ENCODE data around the gene CHMP4A.
A peak's percentile ranks its signal among the peaks of the same experiment; 100 is the strongest.
"Not testable (repeated sequence)": the region's sequence is repeated elsewhere in the genome, so short reads cannot be mapped to it uniquely, and the experiment has no call there.

The CHMP4A gene

DNA sequence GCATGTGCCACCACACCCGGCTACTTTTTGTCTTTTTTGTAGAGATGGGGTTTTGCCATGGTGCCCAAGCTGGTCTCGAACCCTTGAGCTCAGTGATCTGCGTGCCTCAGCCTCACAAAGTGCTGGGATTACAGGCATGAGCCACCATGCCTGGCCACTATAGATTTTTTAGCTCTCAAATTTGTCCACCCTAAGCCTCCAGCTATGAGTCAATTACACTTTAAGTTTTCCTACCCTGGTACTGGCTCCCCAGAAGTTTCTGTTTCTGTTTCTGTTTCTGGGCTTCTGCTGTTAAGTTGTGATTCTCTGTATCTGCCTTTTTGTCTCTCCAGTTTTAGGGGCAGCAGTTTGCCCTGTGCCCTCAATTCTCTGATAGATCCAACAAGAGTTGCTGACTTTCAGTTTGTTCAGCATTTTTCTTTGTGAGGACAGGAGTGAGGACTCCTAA, 33.5 kb upstream of the CHMP4A start:
- H3K27ac ChIP-seq (ENCODE audit: low read depth, low read length): no peak overlapping the region
- H3K36me3 ChIP-seq (ENCODE audit: low read length): no peaks in the 10 kb centered on the region
- H3K4me2 ChIP-seq (ENCODE audit: low read depth, low read length, poor library complexity, severe bottlenecking): no peak overlapping the region
- H3K9ac ChIP-seq (ENCODE audit: low read length): no peak overlapping the region
- TF ChIP-seq EZH2phosphoT487 (conservative IDR thresholded peaks at IDR 0.05; ENCODE audit: low read length): no peak
- TF ChIP-seq, protein P1, sequence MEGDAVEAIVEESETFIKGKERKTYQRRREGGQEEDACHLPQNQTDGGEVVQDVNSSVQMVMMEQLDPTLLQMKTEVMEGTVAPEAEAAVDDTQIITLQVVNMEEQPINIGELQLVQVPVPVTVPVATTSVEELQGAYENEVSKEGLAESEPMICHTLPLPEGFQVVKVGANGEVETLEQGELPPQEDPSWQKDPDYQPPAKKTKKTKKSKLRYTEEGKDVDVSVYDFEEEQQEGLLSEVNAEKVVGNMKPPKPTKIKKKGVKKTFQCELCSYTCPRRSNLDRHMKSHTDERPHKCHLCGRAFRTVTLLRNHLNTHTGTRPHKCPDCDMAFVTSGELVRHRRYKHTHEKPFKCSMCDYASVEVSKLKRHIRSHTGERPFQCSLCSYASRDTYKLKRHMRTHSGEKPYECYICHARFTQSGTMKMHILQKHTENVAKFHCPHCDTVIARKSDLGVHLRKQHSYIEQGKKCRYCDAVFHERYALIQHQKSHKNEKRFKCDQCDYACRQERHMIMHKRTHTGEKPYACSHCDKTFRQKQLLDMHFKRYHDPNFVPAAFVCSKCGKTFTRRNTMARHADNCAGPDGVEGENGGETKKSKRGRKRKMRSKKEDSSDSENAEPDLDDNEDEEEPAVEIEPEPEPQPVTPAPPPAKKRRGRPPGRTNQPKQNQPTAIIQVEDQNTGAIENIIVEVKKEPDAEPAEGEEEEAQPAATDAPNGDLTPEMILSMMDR (IDR thresholded peaks at IDR 0.05; ENCODE audit: insufficient read depth, low read length, poor library complexity, severe bottlenecking): no peak
- no peaks in the 10 kb centered on the region for H3K27me3 ChIP-seq (ENCODE audit: low read length)
- peaks cover 3% of the 10 kb centered on the region; the same call in 1 of the 2 replicates for H3K79me2 ChIP-seq (ENCODE audit: insufficient read depth, low read length)
- H3F3A ChIP-seq (ENCODE audit: insufficient read depth): no peaks in the 10 kb centered on the region
- no peak overlapping the region for H2AFZ ChIP-seq (ENCODE audit: low read depth, low read length, severe bottlenecking)
- no peak overlapping the region for H3K4me3 ChIP-seq (ENCODE audit: insufficient read depth, low read length, poor library complexity, severe bottlenecking)
- H3K9me2 ChIP-seq (replicated peaks; ENCODE audit: insufficient read depth, low read length): no peaks in the 10 kb centered on the region
- H4K20me1 ChIP-seq (ENCODE audit: low read depth, low read length): no peaks in the 10 kb centered on the region; the same call in 1 of the 2 replicates
- H3K9me3 ChIP-seq (ENCODE audit: insufficient read depth, low read length): no peaks in the 10 kb centered on the region

DNA sequence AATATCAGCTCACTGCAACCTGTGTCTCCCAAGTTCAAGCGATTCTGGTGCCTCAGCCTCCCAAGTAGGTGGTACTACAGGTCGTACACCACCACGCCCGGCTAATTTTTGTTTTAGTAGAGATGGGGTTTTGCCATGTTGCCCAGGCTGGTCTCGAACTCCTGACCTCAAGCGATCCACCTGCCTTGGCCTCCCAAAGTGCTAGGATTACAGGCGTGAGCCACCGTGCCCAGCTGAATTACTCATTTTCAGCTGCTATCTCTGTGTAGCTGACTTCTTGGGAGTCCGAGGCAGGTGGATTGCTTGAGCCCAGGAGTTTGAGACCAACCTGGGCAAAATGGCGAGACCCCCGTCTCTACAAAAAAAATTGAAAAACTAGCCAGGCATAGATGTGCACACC, 32.1 kb upstream of the CHMP4A start:
- not testable (repeated sequence) for H3K27me3 ChIP-seq (ENCODE audit: low read length); H3F3A ChIP-seq (ENCODE audit: insufficient read depth); H3K9me3 ChIP-seq (ENCODE audit: insufficient read depth, low read length); H3K36me3 ChIP-seq (ENCODE audit: low read length); H3K9ac ChIP-seq (ENCODE audit: low read length); H4K20me1 ChIP-seq (ENCODE audit: low read depth, low read length); H3K4me3 ChIP-seq (ENCODE audit: insufficient read depth, low read length, poor library complexity, severe bottlenecking); H3K4me2 ChIP-seq (ENCODE audit: low read depth, low read length, poor library complexity, severe bottlenecking); H3K9me2 ChIP-seq (replicated peaks; ENCODE audit: insufficient read depth, low read length); H2AFZ ChIP-seq (ENCODE audit: low read depth, low read length, severe bottlenecking); H3K27ac ChIP-seq (ENCODE audit: low read depth, low read length); H3K79me2 ChIP-seq (ENCODE audit: insufficient read depth, low read length)

DNA sequence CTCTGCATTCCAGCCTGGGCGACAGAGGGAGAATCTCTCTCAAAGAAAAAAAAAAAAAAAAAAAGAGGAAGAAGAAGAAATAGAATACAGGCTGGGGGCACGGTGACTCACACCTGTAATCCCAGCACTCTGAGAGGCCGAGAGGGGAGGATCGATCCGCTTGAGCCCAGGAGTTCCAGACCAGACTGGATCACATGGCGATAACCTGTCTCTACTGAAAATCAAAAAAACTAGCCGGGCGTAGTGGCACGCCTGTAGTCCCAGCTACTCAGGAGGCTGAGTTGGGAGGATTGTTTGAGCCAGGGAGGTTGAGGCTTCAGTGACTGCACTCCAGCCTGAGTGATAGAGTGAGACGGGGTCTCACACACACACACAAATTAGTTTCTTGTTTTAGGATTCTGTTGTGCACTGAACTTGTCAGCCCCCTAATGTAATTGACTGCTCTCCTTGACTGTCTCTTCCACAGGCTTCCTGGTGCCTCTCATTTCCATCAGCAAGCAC, 30.1 kb upstream of the CHMP4A start:
- Histone ChIP-seq H3K27me3 (ENCODE audit: low read length) (no peaks in the 10 kb centered on the region), H3K79me2 (ENCODE audit: insufficient read depth, low read length) (peaks cover 7% of the 10 kb centered on the region; the same call in 1 of the 2 replicates), H3K9me3 (ENCODE audit: insufficient read depth, low read length) (no peaks in the 10 kb centered on the region), H2AFZ (ENCODE audit: low read depth, low read length, severe bottlenecking) (peak overlapping the region; percentile 83), H3K9ac (ENCODE audit: low read length) (peak overlapping the region; percentile 75), H3K27ac (ENCODE audit: low read depth, low read length) (peak overlapping the region; percentile 89), H3K36me3 (ENCODE audit: low read length) (no peaks in the 10 kb centered on the region; the same call in 1 of the 2 replicates), H3K4me3 (ENCODE audit: insufficient read depth, low read length, poor library complexity, severe bottlenecking) (peak overlapping the region; percentile 84), H3K4me2 (ENCODE audit: low read depth, low read length, poor library complexity, severe bottlenecking) (peak overlapping the region; percentile 80), H4K20me1 (ENCODE audit: low read depth, low read length) (no peaks in the 10 kb centered on the region; the same call in 1 of the 2 replicates), H3K9me2 (replicated peaks; ENCODE audit: insufficient read depth, low read length) (no peaks in the 10 kb centered on the region), H3F3A (ENCODE audit: insufficient read depth) (no peaks in the 10 kb centered on the region)
- TF ChIP-seq, protein P1 (IDR thresholded peaks at IDR 0.05; ENCODE audit: insufficient read depth, low read length, poor library complexity, severe bottlenecking): no peak
- TF ChIP-seq EZH2phosphoT487 (conservative IDR thresholded peaks at IDR 0.05; ENCODE audit: low read length): no peak

DNA sequence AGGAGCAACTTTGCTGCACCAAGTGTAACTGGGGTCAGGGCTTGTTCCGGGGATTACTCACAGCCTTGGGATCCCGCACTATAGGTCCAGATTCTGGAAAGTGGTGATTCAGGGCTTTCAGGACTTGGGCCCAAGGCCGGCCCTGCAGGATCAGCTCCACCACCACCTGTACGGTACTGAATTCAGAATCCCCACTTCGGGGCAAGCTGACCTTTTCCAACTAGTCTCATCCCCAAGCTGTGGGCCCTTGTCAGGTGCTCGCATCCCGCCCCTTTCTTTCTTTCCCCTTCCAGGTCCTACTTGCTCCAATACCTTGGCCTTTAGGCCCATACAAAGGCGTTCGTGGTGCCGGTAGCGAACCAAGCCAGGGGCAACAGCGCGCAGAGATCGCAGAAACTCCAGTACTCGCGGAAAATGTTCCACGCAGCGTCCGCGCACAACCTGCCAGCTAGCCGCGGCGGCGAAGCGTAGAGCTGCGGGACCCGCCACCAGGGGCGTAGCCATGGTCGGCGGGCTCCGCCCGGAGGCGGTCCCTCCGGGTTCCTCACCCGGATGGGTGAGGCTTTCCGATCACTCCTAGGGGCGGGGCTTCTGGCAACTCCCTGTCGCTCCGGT, 28.6 kb upstream of the CHMP4A start:
- H3K27me3 ChIP-seq (ENCODE audit: low read length): no peaks in the 10 kb centered on the region
- no peaks in the 10 kb centered on the region for H3K9me2 ChIP-seq (replicated peaks; ENCODE audit: insufficient read depth, low read length)
- TF ChIP-seq, protein P1 (IDR thresholded peaks at IDR 0.05; ENCODE audit: insufficient read depth, low read length, poor library complexity, severe bottlenecking): no peak
- TF ChIP-seq EZH2phosphoT487 (conservative IDR thresholded peaks at IDR 0.05; ENCODE audit: low read length): no peak
- peak overlapping the region; percentile 83 for H2AFZ ChIP-seq (ENCODE audit: low read depth, low read length, severe bottlenecking)
- no peaks in the 10 kb centered on the region for H3K9me3 ChIP-seq (ENCODE audit: insufficient read depth, low read length)
- H3K4me2 ChIP-seq (ENCODE audit: low read depth, low read length, poor library complexity, severe bottlenecking): peak overlapping the region; percentile 80
- H3K9ac ChIP-seq (ENCODE audit: low read length): peak overlapping the region; percentile 75
- H4K20me1 ChIP-seq (ENCODE audit: low read depth, low read length): no peaks in the 10 kb centered on the region; the same call in 1 of the 2 replicates
- peak overlapping the region; percentile 84 for H3K4me3 ChIP-seq (ENCODE audit: insufficient read depth, low read length, poor library complexity, severe bottlenecking)
- H3K27ac ChIP-seq (ENCODE audit: low read depth, low read length): peak overlapping the region; percentile 89
- no peaks in the 10 kb centered on the region for H3F3A ChIP-seq (ENCODE audit: insufficient read depth)
- H3K36me3 ChIP-seq (ENCODE audit: low read length): no peaks in the 10 kb centered on the region; the same call in 1 of the 2 replicates
- H3K79me2 ChIP-seq (ENCODE audit: insufficient read depth, low read length): peaks cover 7% of the 10 kb centered on the region; the same call in 1 of the 2 replicates
